GM18873 (cell line): Measurements from ENCODE around the gene DCLK1.

ENCODE experiments used
- ATAC-seq: cut with Tn5 transposase; IDR thresholded peaks from one replicate; pipeline ENCODE4 v1.9.1; 2021; ENCODE audit warnings: mild to moderate bottlenecking, moderate library complexity, moderate number of reproducible peaks; ENCODE audit not compliant: unreplicated experiment, low FRiP score

Gene DCLK1

DNA sequence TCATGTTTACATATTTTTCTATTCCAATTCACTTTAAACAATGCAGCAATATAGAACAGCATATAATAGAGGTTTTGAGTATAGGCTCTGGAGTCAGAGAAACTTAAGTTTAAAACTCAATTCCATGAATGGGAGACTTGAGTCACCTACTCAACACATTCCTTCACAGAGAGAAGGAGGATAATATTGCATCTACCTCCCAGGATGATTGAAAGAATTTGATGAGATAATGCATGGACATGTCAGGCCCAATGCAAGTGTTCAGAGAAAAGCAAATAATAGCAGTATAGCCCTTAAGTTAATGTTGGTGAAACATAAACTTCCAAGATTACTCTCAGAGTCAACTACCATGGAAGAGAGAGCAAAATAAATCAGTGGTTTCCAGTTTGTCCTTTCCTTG, 170.2 kb downstream of the DCLK1 start:
- no peak for ATAC-seq

DNA sequence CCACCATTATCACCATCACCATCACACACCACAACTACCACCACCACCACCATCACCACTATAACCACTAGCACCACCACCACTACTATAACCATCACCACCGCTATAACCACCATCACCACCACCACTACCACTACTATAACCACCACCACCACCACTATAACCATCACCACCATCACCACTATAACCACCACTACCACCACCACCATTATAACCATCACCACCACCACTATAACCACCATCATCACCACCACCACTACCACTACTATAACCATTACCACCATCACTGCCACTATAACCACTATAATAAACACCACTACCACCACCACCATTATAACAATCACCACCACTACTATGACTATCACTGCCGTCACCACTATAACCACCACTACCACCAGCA, 173.2 kb downstream of the DCLK1 start:
- no peak for ATAC-seq

DNA sequence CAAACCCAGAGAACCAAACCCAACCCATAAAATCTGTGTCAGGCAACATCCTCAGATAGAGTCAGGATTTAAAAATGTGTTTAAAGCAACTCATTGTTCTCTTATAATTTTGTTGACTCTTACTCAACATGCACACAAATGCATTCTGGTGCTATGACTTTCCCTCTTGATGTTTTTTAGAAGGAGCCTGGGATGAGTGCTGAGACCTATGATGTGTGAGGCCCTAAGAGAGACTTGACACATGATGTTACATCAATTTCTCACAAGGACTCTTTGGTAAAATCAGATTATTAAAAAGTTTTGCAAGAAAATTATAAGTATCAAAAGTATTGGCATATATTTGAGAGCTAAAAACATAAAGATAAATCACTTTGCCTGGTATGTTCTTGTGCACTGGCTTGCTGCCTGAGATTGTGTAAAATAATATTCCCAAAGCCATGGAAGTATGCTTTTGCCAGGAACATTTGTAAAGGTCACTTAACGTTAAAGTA, 173.9 kb downstream of the DCLK1 start:
- no peak for ATAC-seq

DNA sequence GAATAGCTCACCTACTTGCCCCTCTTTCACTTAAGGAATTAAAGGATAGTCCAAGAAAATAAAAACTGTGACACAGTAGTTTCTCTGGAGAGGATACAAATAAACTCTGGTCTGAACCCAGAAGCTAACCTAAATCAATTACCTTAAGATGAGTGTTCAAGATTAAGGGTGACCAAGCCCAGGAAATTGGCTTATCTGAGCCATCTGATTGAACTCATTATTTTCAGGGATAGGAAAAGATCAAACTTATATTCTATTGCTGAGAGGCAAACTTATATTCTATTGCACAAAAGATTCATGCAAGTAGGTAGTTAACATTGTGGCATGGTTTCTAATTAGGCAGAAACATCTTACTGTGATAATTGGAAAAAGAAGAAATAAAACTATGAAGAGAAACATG, 175.1 kb downstream of the DCLK1 start:
- ATAC-seq, result no peak

DNA sequence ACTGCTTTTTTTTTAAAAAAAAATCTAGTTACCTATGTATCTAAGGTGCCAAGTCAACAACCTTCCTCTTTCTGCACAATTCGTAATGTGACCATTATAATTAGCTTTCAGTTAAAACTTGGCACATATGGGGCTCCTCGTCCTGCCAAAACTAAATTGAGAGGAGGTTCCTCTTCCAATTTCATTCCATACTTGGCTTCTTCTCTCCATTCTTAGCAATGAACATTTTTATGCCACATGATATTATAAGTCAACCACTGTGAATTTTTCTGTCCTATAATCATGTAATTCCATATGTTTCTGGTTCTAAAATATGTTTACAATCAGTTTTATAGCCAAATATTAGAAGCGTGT, 177.0 kb downstream of the DCLK1 start:
- no peak for ATAC-seq

DNA sequence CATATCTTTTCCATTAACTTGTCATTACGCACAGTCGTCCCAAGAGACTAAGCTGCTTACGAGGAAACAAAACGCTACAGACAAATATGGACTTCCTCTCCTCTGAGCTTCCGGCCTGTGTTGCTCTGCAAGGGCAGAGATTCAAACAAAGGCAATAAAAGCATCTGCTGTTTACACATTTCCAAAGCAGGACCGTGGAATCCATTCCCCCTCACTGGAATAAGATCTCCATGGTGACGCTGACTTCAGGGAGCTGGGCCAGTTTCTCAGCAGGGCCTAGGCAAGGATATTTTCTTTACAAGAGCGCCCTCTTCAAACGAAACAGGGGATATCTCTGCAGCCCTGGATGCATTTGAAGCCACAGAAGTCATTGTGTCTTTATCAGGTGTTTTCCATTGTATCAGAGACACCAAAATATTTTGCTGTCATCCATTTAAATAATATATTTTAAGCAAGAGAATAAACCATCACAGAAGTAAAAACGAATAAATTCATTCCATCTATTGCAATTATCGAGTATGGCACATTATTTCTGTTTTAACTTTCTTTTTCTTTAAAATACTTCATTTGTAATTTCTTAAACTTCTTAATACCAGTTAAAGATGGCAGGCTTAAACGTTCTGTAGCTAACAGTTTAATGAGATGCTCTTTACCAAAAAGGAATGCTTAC, 177.5 kb downstream of the DCLK1 start:
- peak; percentile 78 for ATAC-seq

DNA sequence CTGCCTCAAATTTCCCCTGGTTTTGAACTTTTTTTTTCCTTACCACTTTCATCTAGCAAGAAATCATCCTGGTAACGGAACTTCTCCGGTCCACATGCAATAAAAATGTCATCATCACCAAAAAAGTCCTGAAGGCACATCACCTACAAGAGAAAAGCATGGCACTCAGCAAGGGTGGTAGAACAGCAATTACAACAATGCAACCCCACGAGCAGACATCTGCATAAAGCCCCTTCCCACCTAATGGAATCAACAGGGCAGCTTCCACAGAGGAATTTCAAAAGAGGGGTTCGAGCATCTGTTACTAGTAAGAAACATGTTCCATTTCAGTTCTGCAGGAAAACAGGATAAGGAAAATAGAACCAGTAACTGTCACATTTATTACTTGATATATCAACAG, 183.9 kb downstream of the DCLK1 start:
- ATAC-seq, result no peak

DNA sequence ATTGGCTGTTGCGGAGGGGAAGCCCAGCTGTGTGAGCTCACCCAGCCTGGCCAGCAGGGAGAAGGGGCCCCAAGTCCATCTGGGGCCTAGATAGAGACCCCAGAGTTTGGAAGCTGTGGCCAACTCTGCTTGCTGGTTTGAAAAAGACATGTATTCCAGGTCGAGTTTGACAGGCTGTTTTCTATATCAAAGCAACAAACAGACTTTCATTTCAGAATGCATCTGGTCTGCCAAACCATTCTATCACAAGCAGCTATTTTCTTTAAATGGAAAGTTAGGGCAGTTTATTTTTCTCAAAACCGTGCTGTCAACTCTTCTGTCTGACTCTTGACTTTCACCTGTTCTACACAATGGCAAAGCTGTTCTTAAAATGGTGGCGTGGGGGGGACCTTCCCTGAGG, 185.8 kb downstream of the DCLK1 start:
- ATAC-seq, result no peak

DNA sequence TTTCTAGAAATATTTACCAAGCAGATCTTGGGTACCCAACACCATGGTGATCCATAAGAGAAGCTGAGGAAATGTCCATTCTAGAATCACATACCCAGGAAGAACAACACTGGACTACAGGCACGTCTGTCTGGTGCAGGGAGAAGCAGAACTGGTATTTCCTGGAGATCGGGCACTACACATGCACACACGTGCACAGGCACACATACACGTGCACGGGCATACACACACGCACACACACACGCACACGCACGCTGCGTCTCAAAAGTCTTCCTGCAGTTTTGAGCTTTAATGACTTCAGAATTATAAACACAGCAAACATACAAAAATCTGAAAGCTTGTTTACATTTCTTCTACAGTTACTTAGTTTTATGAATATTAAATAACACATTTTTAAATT, 189.8 kb downstream of the DCLK1 start:
- ATAC-seq, result no peak

DNA sequence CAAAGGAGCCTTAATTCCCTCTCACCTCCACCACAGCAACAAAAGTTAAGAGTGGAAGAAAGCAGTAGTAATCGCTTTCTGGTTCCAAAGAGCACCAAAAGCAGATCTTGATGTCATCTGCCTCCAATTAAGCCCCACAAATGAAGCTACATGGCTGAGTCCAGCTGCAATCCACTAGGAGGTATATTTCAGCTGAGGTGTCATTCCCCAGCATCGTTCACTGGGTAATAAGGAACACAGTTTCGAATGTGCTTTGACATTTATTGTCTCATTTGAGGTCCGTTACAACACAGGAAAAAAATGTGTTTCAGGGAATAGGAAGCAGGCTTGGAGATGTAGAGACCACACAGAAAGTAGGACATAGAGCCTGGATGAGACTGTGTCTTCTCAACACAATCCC, 190.4 kb downstream of the DCLK1 start:
- ATAC-seq, result no peak

DNA sequence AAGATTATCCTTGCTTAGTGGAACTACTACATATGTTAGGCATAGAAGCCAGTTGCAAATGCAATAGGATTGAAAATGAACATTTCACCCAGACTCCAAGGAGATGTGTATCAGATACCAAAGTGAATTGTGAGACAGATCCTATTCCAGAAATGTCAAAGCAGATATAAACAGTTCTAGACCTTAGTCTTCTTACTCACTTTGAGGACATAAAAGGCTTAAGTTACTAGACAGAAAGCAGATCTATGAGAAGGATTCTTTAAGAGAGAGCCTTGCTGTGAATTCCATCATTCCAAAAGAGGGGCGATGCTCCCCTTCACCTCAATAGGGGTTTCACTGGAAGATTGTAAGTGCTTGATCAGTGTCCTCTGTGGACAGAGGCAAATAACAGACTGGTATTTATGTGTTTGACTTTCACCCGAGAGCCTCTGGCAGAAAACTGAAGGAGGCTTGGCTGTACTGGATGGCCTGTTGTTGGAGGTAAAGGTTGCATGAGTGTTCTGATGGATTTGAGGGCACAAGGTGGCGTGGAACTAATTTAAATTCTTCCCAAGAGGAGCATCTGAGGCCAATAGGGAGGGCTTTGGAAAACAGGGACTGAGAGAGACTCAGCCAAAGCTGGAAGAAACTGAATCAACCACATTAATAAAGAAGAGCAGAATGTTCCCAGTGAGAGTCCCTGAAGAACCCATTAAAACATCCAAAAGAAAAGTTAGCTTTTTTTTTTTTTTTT, 194.8 kb downstream of the DCLK1 start:
- ATAC-seq, result no peak

DNA sequence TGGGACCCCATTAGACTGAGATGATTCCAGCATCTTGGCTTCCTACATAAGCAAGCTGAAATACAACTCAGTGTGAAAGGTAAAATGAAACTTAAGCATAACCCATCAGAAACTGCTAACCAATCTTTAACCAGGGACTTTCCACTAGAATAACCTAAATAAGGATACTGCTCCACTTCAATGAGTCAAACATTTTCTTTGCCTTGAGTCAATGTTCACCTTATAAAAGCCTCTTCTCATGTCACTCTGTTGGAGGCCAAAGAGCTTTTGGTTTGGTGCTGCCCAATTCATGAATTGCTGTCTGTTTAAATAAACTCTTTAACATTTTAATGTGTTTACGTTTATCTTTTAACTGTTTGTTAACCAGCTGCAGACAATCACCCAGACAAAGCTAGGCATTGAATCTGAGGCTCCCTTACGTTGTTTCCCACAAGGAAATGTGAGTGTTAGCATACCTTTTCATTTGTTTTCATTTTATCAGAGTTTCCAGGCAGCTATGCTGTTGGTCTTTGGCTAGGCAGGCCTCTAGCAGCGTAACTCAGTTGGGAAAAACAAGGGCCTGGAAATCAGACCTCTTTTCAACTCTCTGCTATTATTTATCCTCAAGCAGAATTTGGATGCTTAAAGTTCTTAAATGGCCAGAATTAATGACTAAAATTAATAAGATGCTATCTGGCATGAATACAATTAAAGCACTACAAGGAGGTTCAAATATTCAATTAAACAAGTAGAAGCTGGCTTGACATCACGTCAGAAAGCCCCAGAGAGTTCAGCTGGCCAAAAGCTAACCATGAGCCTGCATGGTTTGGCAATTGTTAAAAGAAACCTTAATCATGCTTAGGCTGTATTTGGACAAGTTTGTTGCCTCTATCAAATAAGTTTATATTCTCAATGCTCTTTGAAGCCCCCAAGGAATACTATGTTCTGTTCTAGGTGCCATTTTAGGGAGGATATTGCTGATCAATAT, 200.2 kb downstream of the DCLK1 start:
- peak; percentile 99 for ATAC-seq

DNA sequence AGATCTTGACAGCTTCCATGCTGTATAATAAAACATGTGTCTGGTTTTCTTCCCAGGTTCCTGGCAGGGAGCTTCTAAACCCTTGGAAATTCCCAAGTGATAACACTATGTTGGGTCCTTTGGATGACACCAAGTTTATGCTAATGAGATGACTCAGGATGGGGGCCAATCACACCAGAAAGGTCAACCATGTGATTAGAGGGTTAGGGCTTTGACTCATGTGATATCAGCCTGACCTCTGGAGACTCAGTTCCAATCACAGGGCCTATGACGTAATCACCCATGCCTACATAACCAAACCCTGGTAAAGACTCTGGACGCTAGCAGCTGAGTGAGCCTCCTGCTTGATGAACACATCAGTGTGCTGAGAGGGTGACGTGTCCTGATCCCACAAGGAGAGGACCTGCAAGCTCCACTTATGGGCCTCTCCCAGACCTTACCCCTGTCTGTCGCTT, 203.6 kb downstream of the DCLK1 start:
- no peak for ATAC-seq

DNA sequence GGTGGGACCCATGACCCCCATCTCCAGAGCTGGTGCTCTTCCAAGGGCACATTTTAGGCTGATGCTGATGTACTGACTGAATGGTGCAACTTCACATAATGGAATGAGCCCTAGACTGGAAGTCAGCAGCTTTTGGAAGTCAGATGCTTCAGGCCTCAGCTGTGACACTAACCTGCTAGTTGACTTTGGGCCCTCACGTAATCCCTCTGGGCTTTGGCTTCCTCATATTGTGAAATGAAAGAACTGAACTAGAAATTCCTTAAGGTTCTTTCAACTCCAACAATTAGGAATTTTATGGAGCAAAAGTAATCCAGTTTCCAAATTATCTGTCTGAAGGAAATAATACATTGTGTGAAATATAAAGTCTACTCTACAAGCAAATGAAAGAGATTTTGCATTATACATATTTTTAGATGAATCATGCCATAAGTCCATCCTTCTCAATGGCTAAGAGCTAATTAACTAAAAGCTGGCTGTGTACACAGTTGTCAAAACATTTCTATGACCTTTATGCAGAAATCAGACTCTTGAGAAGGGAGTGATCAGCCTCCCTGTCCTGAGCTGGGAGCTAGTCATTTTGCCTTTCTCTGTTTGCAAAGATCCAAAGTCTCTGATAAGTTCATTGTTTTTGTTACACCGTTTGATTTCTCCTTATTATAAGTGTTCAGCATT, 204.2 kb downstream of the DCLK1 start:
- ATAC-seq, result no peak

DNA sequence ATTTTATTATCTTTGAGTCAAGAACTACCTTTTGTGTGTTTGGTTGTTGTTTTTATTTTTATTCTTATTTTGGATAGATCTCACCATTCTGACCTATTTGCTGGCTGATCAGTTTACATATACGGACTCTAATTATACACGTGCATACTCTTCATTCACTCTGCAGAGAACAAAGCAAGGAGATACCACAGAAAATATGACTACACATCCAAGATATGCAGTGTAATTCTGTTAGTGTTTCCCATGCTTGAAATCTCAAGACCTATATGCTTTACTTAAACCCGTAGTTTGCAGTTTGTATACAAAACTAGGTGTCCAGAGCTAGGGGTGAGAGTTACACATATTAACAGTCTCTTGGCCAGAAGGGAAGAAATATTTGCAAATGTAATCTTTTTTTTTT, 205.5 kb downstream of the DCLK1 start:
- ATAC-seq, result no peak

DNA sequence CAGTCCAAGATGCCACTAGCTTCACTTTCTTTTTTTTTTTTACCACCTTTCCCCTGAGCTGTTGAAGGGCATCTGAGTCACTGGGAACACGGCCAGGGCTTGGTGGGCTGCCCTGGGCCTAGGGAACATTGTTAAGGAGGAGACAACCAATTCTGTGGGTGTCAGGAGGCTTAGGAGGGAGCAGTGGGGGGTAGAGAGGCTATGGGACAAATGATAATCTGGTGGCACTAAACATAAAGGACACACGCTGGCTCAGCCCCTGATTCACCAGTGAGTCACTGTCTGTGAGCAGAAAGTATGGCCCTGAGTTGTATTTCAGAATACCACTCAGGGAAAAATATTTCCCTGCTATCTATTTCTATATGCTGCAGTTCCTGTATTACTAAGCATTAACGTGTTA, 207.8 kb downstream of the DCLK1 start:
- no peak for ATAC-seq

DNA sequence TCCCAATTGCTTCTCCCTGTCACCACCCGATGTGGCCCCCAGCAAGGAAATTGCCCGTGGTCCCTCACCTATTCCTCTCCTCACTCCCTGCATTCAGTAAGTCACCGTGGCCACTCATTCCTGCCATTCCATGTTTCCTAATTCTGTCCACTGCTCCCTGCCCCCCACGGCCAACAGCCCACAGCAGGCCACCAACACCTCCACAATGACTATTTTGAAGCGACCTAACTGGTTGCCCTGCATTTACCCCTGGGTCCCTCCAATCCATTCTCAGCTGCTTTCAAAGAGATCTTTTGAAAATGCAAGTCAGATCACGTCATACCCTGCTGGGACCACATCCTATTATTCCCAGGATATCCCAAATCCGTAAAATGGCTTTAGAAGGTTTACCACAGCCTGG, 210.4 kb downstream of the DCLK1 start:
- no peak for ATAC-seq

DNA sequence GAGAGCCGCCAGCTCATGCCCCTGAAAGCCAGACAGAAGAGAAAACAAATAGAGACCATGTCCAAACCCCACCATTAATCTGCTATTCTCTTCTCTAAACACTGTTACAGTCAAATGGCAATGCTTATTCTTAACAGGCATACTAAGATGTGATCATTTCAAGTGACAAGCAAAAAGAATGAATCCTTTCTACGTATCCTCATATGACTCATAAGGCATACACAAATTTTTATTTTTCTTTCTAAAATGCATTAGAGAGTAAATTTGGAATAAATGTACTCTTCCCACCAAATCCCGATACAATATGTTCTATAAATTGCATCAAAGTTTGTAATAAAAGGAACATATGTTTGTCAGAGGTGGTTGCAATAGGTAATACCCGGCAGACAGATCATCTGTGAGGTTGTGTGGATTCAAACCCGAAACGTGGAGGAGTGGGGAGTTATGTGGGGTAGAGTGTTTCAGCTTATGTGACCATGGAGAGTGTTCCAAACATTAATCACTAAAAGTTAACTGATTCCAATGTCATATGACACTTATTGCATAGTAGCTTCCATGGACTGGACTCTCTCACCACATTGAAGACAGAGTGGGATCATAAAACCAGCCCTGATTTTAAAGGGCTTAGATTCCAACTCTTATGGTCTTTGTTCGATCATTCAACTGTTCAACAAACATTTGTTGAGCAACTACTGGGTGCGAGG, 213.1 kb downstream of the DCLK1 start:
- ATAC-seq, result no peak

DNA sequence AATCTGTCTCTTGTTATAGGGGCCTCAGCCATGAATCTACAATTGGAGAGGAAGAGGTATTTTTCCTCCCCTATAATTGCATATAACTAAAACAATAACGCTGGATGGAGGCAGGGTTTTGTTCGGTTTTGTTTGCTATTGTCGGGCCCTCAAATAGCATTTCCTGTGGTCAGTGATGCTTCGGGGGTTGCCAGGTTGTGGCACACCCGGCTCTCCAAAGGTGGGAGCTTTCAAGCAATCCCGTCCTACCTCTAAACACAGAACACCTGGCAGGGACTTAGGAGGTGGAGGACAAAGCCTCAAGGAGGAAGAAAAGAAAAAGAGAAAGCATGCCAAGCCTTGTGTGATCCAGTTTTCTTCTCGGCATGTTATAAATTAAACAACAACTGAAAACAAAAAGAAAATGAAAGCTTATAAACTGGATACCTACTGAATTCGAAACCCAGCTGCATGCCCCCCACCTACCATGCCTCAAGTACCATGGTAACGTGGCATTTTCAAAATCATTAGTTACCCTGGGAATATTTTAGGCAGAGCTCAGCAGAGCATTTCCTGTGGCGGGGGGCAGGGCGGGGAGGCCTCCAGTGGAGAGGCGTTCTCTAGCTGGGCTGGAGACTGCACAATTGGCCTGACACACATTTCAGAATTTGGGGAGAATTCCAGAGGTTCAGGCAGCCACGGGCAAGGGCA, 213.8 kb downstream of the DCLK1 start:
- peak; percentile 55 for ATAC-seq
